Ureter (tissue), 1 donor: ENCODE measurements around the gene LRP11. TPM values are rescaled to one million over a fixed set of nuclear protein-coding genes. Genes with fewer than 3 reads are reported as not detected.
A peak's percentile ranks its signal among the peaks of the same experiment; 100 is the strongest.
"Not testable (repeated sequence)": the region's sequence is repeated elsewhere in the genome, so short reads cannot be mapped to it uniquely, and the experiment has no call there.

Experiments
- DNase-seq: peaks from one replicate; pipeline ENCODE4 v3.0.0-alpha.2; 2020; ENCODE audit warnings: low spot score
- total RNA-seq: library from RNA; stranded (reverse); gene quantifications from one replicate; pipeline ENCODE4 v1.2.4, GENCODE V29; 2023
- donor health status: DM: yes; HTN: yes; CAD: no.

Gene LRP11
- 73.6 TPM for total RNA-seq

- peak; percentile 91 for DNase-seq
Measured at GRCh38 chr6:149863698-149864577, at the start of gene LRP11. LRP11 (minus strand) TSS chr6:149864359; CDS start chr6:149864020, 339 bp downstream.

GRCh38 chr6:149913540-149914240 lies 49.5 kb upstream of the LRP11 start:
- no peak for DNase-seq

GRCh38 chr6:149913085-149913484 lies 48.9 kb upstream of the LRP11 start:
- DNase-seq: no peak

- DNase-seq: not testable (repeated sequence)
Measured at GRCh38 chr6:149912680-149913079, 48.5 kb upstream of the LRP11 start.

GRCh38 chr6:149910721-149911151 lies 46.6 kb upstream of the LRP11 start:
- no peak for DNase-seq

- no peak for DNase-seq
Measured at GRCh38 chr6:149909701-149910470, 45.7 kb upstream of the LRP11 start.

GRCh38 chr6:149908480-149908879 lies 44.3 kb upstream of the LRP11 start:
- not testable (repeated sequence) for DNase-seq

GRCh38 chr6:149907317-149907716 lies 43.2 kb upstream of the LRP11 start:
- no peak for DNase-seq

- DNase-seq: no peak
Measured at GRCh38 chr6:149906405-149906804, 42.2 kb upstream of the LRP11 start.

- no peak for DNase-seq
Measured at GRCh38 chr6:149905911-149906371, 41.8 kb upstream of the LRP11 start.

- no peak for DNase-seq
Measured at GRCh38 chr6:149905371-149905910, 41.3 kb upstream of the LRP11 start.

- DNase-seq: no peak
Measured at GRCh38 chr6:149904661-149905370, 40.7 kb upstream of the LRP11 start.

- no peak for DNase-seq
Measured at GRCh38 chr6:149903938-149904611, 39.9 kb upstream of the LRP11 start.

- DNase-seq: no peak
Measured at GRCh38 chr6:149901444-149902140, 37.4 kb upstream of the LRP11 start.

GRCh38 chr6:149900620-149901443 lies 36.7 kb upstream of the LRP11 start:
- DNase-seq: peak; percentile 78

GRCh38 chr6:149899926-149900619 lies 35.9 kb upstream of the LRP11 start:
- no peak for DNase-seq

- DNase-seq: no peak
Measured at GRCh38 chr6:149899486-149899885, 35.3 kb upstream of the LRP11 start.

- DNase-seq: no peak
Measured at GRCh38 chr6:149898966-149899365, 34.8 kb upstream of the LRP11 start.
